Measurements from ENCODE around the gene EDAR. TPM values are rescaled to one million over a fixed set of nuclear protein-coding genes. Genes with fewer than 3 reads are reported as not detected.

EDAR gene
- polyA plus RNA-seq, 1 of the 3 experiments (the other 2 are of a cell fraction): not detected

DNA sequence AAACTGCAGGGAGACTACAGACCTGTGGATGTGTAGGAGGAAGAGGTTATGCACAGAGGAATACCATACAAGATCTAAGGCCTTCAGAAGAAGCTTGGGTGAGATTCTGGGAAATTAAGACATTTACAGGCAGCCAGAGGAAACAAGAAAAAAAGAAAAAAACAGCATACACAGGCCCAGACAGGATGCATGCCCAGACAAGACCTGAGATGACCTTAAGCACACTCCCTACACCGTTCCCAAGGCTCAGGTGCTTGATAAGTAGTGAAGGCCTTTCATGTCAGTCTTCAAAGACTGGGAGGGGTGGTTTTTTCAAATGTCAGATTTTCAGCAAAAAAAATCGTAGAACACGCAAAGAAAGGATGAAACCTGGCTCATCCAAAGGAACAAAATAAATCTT, 119.5 kb downstream of the EDAR start:
- no peak overlapping the region; a peak in 1 of 4 replicates for H3K4me3 ChIP-seq (ENCODE audit: low read depth in 2 of 2, low read length in 1 of 2)
- H3K36me3 ChIP-seq (replicated peaks in 1 of 2; ENCODE audit: control insufficient read depth in 1 of 2, insufficient read depth in 2 of 2, low read length in 1 of 2): peaks cover 9 to 20% of the 10 kb centered on the region in 2 experiments
- no peaks in the 10 kb centered on the region for H3K79me2 ChIP-seq (ENCODE audit: insufficient read depth)
- H2AFZ ChIP-seq (ENCODE audit: low read depth): no peak overlapping the region
- no peak overlapping the region for H3K9ac ChIP-seq
- CTCF ChIA-PET: interaction anchor here (3.5 kb wide), 1 partner anchor 14 kb away, joined by 9 read pairs; no protein-coding TSS in a partner anchor
- H3K27me3 ChIP-seq (ENCODE audit: insufficient read depth): no peaks in the 10 kb centered on the region
- H3K9me3 ChIP-seq: 0 out of 2 replicates have a peak, but pooled peaks cover 11% of the 10 kb centered on the region
- 94% methylated on average over 3 of the region's 3 CpGs for WGBS (ENCODE audit: low lambda C conversion rate)
- H4K20me1 ChIP-seq (ENCODE audit: insufficient read depth): no peaks in the 10 kb centered on the region
- TF ChIP-seq EP300 (IDR thresholded peaks at IDR 0.05; ENCODE audit: borderline replicate concordance in 1 of 2, low read depth in 1 of 2, low read length in 1 of 2) (no peak), RAD21 (IDR thresholded peaks at IDR 0.05; ENCODE audit: low read length) (no peak), ZBTB33 (IDR thresholded peaks at IDR 0.05; ENCODE audit: borderline replicate concordance, low read depth) (no peak), GATA2 (CRISPR knock-in tag; IDR thresholded peaks at IDR 0.05) (no peak), RCOR1 (IDR thresholded peaks at IDR 0.05; ENCODE audit: low read length) (no peak), MEF2A (IDR thresholded peaks at IDR 0.05; ENCODE audit: borderline replicate concordance, low read depth) (no peak), NRF1 (IDR thresholded peaks at IDR 0.05; ENCODE audit: low read depth, low read length) (no peak), TEAD4 (IDR thresholded peaks at IDR 0.05; ENCODE audit: borderline replicate concordance, insufficient read depth) (no peak), FOSL2 (IDR thresholded peaks at IDR 0.05; ENCODE audit: borderline replicate concordance, low read depth) (no peak), CTCF (IDR thresholded peaks at IDR 0.05) (no peak), RFX5 (IDR thresholded peaks at IDR 0.05; ENCODE audit: low read length) (no peak), SMC3 (IDR thresholded peaks at IDR 0.05; ENCODE audit: low read depth, low read length) (no peak), TCF12 (IDR thresholded peaks at IDR 0.05) (no peak), FOXJ3 (CRISPR knock-in tag; IDR thresholded peaks at IDR 0.05) (no peak), ELF1 (IDR thresholded peaks at IDR 0.05) (no peak), SIN3A (IDR thresholded peaks at IDR 0.05; ENCODE audit: borderline replicate concordance, low read depth, low read length) (no peak), POLR2AphosphoS5 (IDR thresholded peaks at IDR 0.05; ENCODE audit: low read depth, low read length) (no peak), MAX (IDR thresholded peaks at IDR 0.05; ENCODE audit: low read depth) (no peak)
- TF ChIP-seq, protein P1, sequence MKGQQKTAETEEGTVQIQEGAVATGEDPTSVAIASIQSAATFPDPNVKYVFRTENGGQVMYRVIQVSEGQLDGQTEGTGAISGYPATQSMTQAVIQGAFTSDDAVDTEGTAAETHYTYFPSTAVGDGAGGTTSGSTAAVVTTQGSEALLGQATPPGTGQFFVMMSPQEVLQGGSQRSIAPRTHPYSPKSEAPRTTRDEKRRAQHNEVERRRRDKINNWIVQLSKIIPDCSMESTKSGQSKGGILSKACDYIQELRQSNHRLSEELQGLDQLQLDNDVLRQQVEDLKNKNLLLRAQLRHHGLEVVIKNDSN (IDR thresholded peaks at IDR 0.05; ENCODE audit: borderline replicate concordance, low read depth): no peak
- TF ChIP-seq, protein P2, sequence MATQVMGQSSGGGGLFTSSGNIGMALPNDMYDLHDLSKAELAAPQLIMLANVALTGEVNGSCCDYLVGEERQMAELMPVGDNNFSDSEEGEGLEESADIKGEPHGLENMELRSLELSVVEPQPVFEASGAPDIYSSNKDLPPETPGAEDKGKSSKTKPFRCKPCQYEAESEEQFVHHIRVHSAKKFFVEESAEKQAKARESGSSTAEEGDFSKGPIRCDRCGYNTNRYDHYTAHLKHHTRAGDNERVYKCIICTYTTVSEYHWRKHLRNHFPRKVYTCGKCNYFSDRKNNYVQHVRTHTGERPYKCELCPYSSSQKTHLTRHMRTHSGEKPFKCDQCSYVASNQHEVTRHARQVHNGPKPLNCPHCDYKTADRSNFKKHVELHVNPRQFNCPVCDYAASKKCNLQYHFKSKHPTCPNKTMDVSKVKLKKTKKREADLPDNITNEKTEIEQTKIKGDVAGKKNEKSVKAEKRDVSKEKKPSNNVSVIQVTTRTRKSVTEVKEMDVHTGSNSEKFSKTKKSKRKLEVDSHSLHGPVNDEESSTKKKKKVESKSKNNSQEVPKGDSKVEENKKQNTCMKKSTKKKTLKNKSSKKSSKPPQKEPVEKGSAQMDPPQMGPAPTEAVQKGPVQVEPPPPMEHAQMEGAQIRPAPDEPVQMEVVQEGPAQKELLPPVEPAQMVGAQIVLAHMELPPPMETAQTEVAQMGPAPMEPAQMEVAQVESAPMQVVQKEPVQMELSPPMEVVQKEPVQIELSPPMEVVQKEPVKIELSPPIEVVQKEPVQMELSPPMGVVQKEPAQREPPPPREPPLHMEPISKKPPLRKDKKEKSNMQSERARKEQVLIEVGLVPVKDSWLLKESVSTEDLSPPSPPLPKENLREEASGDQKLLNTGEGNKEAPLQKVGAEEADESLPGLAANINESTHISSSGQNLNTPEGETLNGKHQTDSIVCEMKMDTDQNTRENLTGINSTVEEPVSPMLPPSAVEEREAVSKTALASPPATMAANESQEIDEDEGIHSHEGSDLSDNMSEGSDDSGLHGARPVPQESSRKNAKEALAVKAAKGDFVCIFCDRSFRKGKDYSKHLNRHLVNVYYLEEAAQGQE (IDR thresholded peaks at IDR 0.05; ENCODE audit: low read depth, low read length): no peak
- POLR2A ChIA-PET: no interaction called here
- no peaks in the 10 kb centered on the region for H3F3A ChIP-seq (replicated peaks; ENCODE audit: insufficient read depth)
- DNase-seq: no peak
- H3K4me1 ChIP-seq (ENCODE audit: control insufficient read depth in 1 of 2, insufficient read depth in 2 of 2, low read depth in 1 of 2, low read length in 1 of 2): no peaks in the 10 kb centered on the region
- no peak overlapping the region for H3K27ac ChIP-seq (ENCODE audit: low read depth in 2 of 2, low read length in 1 of 2)
- no peak overlapping the region for H3K4me2 ChIP-seq
- H3K9me2 ChIP-seq: no peaks in the 10 kb centered on the region
